IPS DF 19.7 (cell line): ENCODE measurements around the gene HS3ST3B1.

Source experiments
- DNase-seq: peaks from one replicate; pipeline ENCODE4 v3.0.0-alpha.2; 2013; ENCODE audit warnings: low read depth, low spot score

Gene HS3ST3B1

GRCh38 chr17:14300575-14301278 lies at the start of gene HS3ST3B1:
TSS of gene HS3ST3B1 (plus strand) at chr17:14301081. CDS start at chr17:14301519, 438 bp downstream.
- DNase-seq: peak; percentile 97

GRCh38 chr17:14261406-14261805 lies 39.5 kb upstream of the HS3ST3B1 start:
- no peak for DNase-seq

DNA sequence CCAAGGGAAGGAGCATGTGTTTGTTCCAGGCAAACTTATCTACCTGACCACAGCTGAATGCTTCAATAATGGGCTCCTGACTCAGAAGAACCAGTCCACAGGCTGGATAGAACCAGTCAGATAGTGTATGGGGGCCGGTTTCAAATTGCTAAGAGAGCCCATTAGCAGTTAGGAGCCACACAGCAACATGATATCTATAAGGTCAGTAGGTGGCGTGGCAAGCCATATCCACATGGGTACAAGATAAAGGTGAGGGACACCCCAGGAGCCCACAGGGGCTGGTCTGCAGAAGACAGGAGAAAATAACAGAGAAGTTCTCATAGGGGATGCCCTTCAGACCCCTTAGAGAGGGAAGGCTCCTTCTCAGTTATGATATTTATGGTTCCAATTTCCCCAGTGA lies 32.6 kb upstream of the HS3ST3B1 start:
- DNase-seq: no peak

GRCh38 chr17:14269473-14269872 lies 31.4 kb upstream of the HS3ST3B1 start:
- no peak for DNase-seq

DNA sequence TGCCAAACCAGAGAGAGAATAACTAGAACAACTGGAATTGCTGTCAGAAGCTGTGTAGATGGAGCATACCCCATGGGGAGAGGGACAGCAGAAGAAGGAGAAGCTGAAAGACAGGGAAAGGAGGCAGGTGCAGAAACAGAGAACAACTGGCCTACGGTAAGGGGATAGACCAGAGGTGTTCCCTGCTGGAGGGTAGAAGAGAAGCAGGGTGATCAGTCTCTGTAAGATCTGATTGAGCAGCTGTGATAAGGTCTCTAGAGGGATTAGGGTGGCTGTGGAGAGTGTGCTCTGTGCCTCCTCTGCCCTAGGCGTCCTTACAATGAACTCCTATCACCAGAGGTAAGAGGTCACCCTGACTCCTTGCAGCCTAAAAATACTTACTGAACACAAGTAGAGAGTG lies 30.4 kb upstream of the HS3ST3B1 start:
- DNase-seq: no peak

GRCh38 chr17:14276535-14277250 lies 24.2 kb upstream of the HS3ST3B1 start:
- DNase-seq: no peak

- no peak for DNase-seq
These were observed 19.4 kb upstream of the HS3ST3B1 start for GRCh38 chr17:14281530-14281929.

GRCh38 chr17:14282726-14283125 lies 18.2 kb upstream of the HS3ST3B1 start:
- no peak for DNase-seq

- DNase-seq: no peak
These were observed 11.7 kb upstream of the HS3ST3B1 start for GRCh38 chr17:14289162-14289561.

GRCh38 chr17:14294876-14295275 lies 6.0 kb upstream of the HS3ST3B1 start:
- no peak for DNase-seq

- no peak for DNase-seq
These were observed 5.2 kb upstream of the HS3ST3B1 start for GRCh38 chr17:14295676-14296075.

- no peak for DNase-seq
These were observed 4.5 kb upstream of the HS3ST3B1 start for GRCh38 chr17:14296166-14296910.

DNA sequence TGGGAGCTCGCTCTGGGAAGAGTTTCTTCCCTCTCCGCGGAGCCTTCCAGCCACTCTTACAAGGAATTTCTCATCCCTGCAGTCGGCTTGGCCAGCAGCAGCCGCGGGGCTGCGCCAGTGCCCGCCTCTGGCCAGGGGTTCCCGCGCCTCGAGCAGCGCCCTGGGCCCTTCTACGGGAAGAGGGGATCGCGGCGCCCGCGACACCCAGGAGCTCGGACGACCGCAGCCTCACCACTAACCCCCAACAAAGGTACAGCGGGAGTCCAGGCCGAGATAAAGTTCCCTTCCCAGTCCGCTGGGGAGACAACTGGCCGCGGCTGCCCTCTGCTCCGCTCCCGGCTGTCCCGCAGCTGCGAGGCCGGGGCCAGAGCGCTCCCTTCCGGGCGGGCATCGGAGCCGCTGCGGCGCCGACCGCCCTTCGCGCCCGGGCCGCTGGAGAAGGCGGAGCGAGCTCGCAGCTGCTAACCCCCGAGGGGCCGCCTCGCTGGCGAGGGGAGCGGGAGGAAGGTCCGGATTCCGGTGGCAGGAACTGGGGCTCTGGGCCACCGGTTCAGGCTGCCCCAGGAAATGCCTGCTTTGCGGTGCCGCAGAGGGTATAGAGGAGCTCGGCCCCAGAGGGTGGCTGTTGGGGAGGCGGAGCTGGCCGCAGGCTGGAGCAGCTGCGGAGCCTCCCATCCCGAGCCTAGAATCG lies 3.6 kb upstream of the HS3ST3B1 start:
- no peak for DNase-seq

- no peak for DNase-seq
These were observed 2.5 kb upstream of the HS3ST3B1 start for GRCh38 chr17:14298221-14298946.

GRCh38 chr17:14298947-14299279 lies 2.0 kb upstream of the HS3ST3B1 start:
- DNase-seq: no peak

GRCh38 chr17:14299280-14300141 lies 1.4 kb upstream of the HS3ST3B1 start:
- no peak for DNase-seq

DNA sequence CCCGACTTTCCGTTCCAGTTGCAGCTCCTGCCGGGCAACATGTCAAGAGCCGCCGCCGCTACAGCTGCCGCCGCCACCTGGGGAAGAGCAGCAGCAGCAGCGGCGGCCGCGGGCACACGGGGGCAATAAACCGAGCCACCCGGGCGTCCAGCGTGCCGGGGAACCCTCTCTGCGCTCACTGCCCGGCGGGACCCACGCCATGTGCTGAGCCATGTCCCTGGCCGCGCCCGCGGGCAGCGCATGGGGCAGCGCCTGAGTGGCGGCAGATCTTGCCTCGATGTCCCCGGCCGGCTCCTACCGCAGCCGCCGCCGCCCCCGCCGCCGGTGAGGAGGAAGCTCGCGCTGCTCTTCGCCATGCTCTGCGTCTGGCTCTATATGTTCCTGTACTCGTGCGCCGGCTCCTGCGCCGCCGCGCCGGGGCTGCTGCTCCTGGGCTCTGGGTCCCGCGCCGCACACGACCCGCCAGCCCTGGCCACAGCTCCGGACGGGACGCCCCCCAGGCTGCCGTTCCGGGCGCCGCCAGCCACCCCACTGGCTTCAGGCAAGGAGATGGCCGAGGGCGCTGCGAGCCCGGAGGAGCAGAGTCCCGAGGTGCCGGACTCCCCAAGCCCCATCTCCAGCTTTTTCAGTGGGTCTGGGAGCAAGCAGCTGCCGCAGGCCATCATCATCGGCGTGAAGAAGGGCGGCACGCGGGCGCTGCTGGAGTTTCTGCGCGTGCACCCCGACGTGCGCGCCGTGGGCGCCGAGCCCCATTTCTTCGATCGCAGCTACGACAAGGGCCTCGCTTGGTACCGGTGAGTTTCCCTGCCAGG lies 604 bp downstream of the HS3ST3B1 start:
- no peak for DNase-seq

- DNase-seq: no peak
These were observed 1.2 kb downstream of the HS3ST3B1 start for GRCh38 chr17:14302091-14302430.

- no peak for DNase-seq
These were observed 1.7 kb downstream of the HS3ST3B1 start for GRCh38 chr17:14302431-14303099.
